Heart right ventricle (tissue), 16 donors: ENCODE data around the gene SLC35G3. TPM values are rescaled to one million over a fixed set of nuclear protein-coding genes. Genes with fewer than 3 reads are reported as not detected.

Experiments used
- ATAC-seq, 8 donors: fragments of 200-7000 bp; cut with Tn5 transposase; one replicate each; pipeline ENCODE4 v1.9.1; 2020; ENCODE audit warnings: mild to moderate bottlenecking in 8 of 8, moderate library complexity in 8 of 8, moderate number of reproducible peaks in 1 of 8
- DNase-seq, 2 donors: peaks; one replicate each; pipeline ENCODE4 v3.0.0-alpha.2; 2020
- H3K27ac ChIP-seq, 10 donors: fragments of 200-600 bp; sonication (generic) in 2 of 10; one replicate each; pipeline versions ENCODE4 v1.5.0 to v1.8.0; 2020 to 2022; ENCODE audit warnings: mild to moderate bottlenecking in 3 of 10
- H3K27me3 ChIP-seq, 7 donors: fragments of 200-600 bp; one replicate each; pipeline ENCODE4 v1.8.0; 2021 to 2022; ENCODE audit warnings: mild to moderate bottlenecking in 2 of 7
- H3K36me3 ChIP-seq, 9 donors: fragments of 200-600 bp; sonication (generic) in 1 of 9; one replicate each; pipeline versions ENCODE4 v1.5.0 to v1.8.0; 2020 to 2022; ENCODE audit warnings: mild to moderate bottlenecking in 2 of 9
- H3K4me1 ChIP-seq, 9 donors: fragments of 200-600 bp; sonication (generic) in 1 of 9; one replicate each; pipeline versions ENCODE4 v1.5.0 to v1.8.0; 2020 to 2022; ENCODE audit warnings: mild to moderate bottlenecking in 4 of 9
- H3K4me3 ChIP-seq, 10 donors: fragments of 200-600 bp; sonication (generic) in 2 of 10; one replicate each; pipeline versions ENCODE4 v1.5.0 to v1.8.0; 2020 to 2022; ENCODE audit warnings: mild to moderate bottlenecking in 7 of 10, moderate library complexity in 2 of 10
- H3K9me3 ChIP-seq, 11 donors: fragments of 200-600 bp in 10 of 11; sonication (generic) in 2 of 11; one replicate each; pipeline versions ENCODE4 v1.5.0 to v1.8.0; 2013 to 2022; ENCODE audit warnings: mild to moderate bottlenecking in 2 of 11, control low read depth in 1 of 11, moderate library complexity in 1 of 11
- CTCF ChIP-seq, 9 donors: fragments of 200-600 bp; sonication (generic) in 2 of 9; IDR thresholded peaks; one replicate each; pipeline versions ENCODE4 v1.5.0 to v1.8.0; 2021 to 2022; ENCODE audit warnings: antibody characterized with exemption in 9 of 9, mild to moderate bottlenecking in 5 of 9, moderate library complexity in 1 of 9
- WGBS, 2 donors: extraction: QIAGEN DNeasy Blood & Tissue Kit; methylation state at CpG; one replicate each; pipeline ENCODE4 v1.1.7; 2013; ENCODE audit warnings: inconsistent platforms in 1 of 2; 5-methylcytosine and 5-hydroxymethylcytosine counted together
- intact Hi-C, 10 donors: fragments of 100-400 bp; cut with DNase I; formaldehyde crosslinking; loops; one replicate each; pipeline versions ENCODE4 v1.11.1 to v1.14.2; 2022
- polyA plus RNA-seq, 2 donors: library from polyadenylated mRNA; stranded (reverse); fragments of 200-250 nt; gene quantifications; one replicate each; pipeline ENCODE4 v1.2.3, GENCODE V29; 2013
- total RNA-seq, 10 donors: library from RNA; stranded (reverse); fragmentation: NEBNext Ultra II Directional in 3 of 10; extraction: Animal tissue kit (Norgen Biotek cat#: 25700) in 3 of 10; gene quantifications; one replicate each; pipeline versions ENCODE4 v1.2.1 to v1.2.4, GENCODE V29; 2021 to 2023
- donor health status: Arrhythmogenic right ventricular cardiomyopathy.
- donor health status: ischemic (EF 13 %, LVEDD 7.1; RV severe dilation, severe dysfunction).
- donor health status: healthy with polysubstance abuse.
- donor health status: DM: no; HTN: yes; CAD: no.
- donor health status: DM: no; HTN: no; CAD: no.
- donor health status: ischemic (EF 25% LVEDD 6.9; RV normal size, moderate dysfunction).
- donor health status: ischemic (EF 25% LVEDD 5.7; RV mildly dilated, moderate dysfunction).
- donor health status: healthy.
- donor health status: DM: yes; HTN: yes; CAD: no.
- donor health status: Ischemic cardiomyopathy.
- donor health status: ischemic (EF 35%, LVEDD 5.7; RV mildly dilated, moderate dysfunction).
- donor health status: nonischemic (EF 11% LVEDD 7.7; RV severe dilation, severe dysfunction).
- donor health status: DM: yes; HTN: yes; CAD: no.
- donor health status: PGD.
- donor health status: ischemic (EF 29% LVEDD 5.4; RV normal size, mild dysfunction).
- donor health status: nonischemic (EF 23%, LVEDD 6.1; RV moderate dilation, normal function).

SLC35G3 gene
- total and polyA plus RNA-seq, 12 donors, result not detected

- ATAC-seq, result peak in 3 of 8 donors; percentile 16 to 46 (median 32)
- intact Hi-C loops, result loop anchor here in 7 of 10 donors (2.0 to 10.0 kb wide), 10 partner anchors 74 to 594 kb away; partner anchors contain the start of genes SLFN12L (in 3 of the 7), C17orf50 (in 1 of the 7) and SLFN5 (in 1 of the 7)
These were observed 23.0 kb downstream of the SLC35G3 start for GRCh38 chr17:35170968-35171771.

GRCh38 chr17:35169835-35170363 is 24.3 kb downstream of the SLC35G3 start:
- TF ChIP-seq CTCF (IDR thresholded peaks at IDR 0.05), result no peak
- 88 to 89% methylated on average over 17 of the region's 17 CpGs for WGBS, 2 donors
- H3K27me3 ChIP-seq, result no peaks in the 10 kb centered on the region
- H3K36me3 ChIP-seq, result peaks cover 0 to 69% (median 0%) of the 10 kb centered on the region in 9 donors
- peaks cover 0 to 15% (median 0%) of the 10 kb centered on the region in 9 donors for H3K4me1 ChIP-seq
- intact Hi-C loops, result loop anchor here (2.0 to 10.0 kb wide), 10 partner anchors 75 to 595 kb away; partner anchors contain the start of genes SLFN12L (in 4 of the 10), C17orf50 (in 1 of the 10) and SLFN5 (in 1 of the 10)
- ATAC-seq (no peak), DNase-seq (no peak)
- no peak overlapping the region for H3K4me3 ChIP-seq
- no peak overlapping the region for H3K27ac ChIP-seq
- H3K9me3 ChIP-seq, result no peaks in the 10 kb centered on the region

More at GRCh38 chr17:35170968-35171771, 23.0 kb downstream of the SLC35G3 start:
- H3K36me3 ChIP-seq, result peaks cover 0 to 62% (median 0%) of the 10 kb centered on the region in 9 donors
- H3K4me3 ChIP-seq, result no peak overlapping the region
- peak in 7 of 9 donors; percentile 32 to 56 (median 41) for TF ChIP-seq CTCF (IDR thresholded peaks at IDR 0.05)
- no peak overlapping the region for H3K27ac ChIP-seq
- peaks cover 0 to 15% (median 0%) of the 10 kb centered on the region in 9 donors for H3K4me1 ChIP-seq
- 73 to 80% methylated on average over 18 of the region's 18 CpGs for WGBS, 2 donors
- no peak for DNase-seq
- no peaks in the 10 kb centered on the region for H3K27me3 ChIP-seq
- no peaks in the 10 kb centered on the region for H3K9me3 ChIP-seq

GRCh38 chr17:35167666-35168065 is 26.5 kb downstream of the SLC35G3 start:
- peaks cover 0 to 15% (median 0%) of the 10 kb centered on the region in 9 donors for H3K4me1 ChIP-seq
- ATAC-seq, result no peak
- intact Hi-C loops, result loop anchor here in 4 of 10 donors (5.0 to 10.0 kb wide), 3 partner anchors 365 to 577 kb away; partner anchors contain the start of gene SLFN12L (in 1 of the 4)
- no peaks in the 10 kb centered on the region for H3K9me3 ChIP-seq
- 78 to 88% methylated on average over 1 of the region's 1 CpG for WGBS, 2 donors
- no peak overlapping the region for H3K27ac ChIP-seq
- DNase-seq, result no peak
- H3K27me3 ChIP-seq, result no peaks in the 10 kb centered on the region
- TF ChIP-seq CTCF (IDR thresholded peaks at IDR 0.05), result no peak
- peaks cover 0 to 83% (median 0%) of the 10 kb centered on the region in 9 donors for H3K36me3 ChIP-seq
- no peak overlapping the region for H3K4me3 ChIP-seq

- no peak for TF ChIP-seq CTCF (IDR thresholded peaks at IDR 0.05)
- intact Hi-C loops, result loop anchor here in 4 of 10 donors (5.0 to 10.0 kb wide), 3 partner anchors 365 to 578 kb away; partner anchors contain the start of gene SLFN12L (in 1 of the 4)
- Histone ChIP-seq H3K36me3 (peaks cover 0 to 78% (median 0%) of the 10 kb centered on the region in 9 donors), H3K27me3 (no peaks in the 10 kb centered on the region), H3K9me3 (no peaks in the 10 kb centered on the region), H3K4me1 (peaks cover 0 to 16% (median 0%) of the 10 kb centered on the region in 9 donors), H3K4me3 (no peak overlapping the region), H3K27ac (no peak overlapping the region)
- ATAC-seq (no peak), DNase-seq (no peak)
- WGBS, 2 donors, result 45 to 46% methylated on average over 3 of the region's 3 CpGs
These were observed 27.1 kb downstream of the SLC35G3 start for GRCh38 chr17:35167046-35167445.
